SK-MEL-5 (cell line): ENCODE data around the gene SPINK14. TPM values are rescaled to one million over a fixed set of nuclear protein-coding genes. Genes with fewer than 3 reads are reported as not detected.

ENCODE experiments used
- DNase-seq: peaks from one replicate; pipeline ENCODE4 v3.0.0-alpha.2; 2016; ENCODE audit warnings: low read depth, low spot score
- in situ Hi-C: cut with HindIII; loops from 2 replicates; pipeline ENCODE4 v1.10.0; 2016; ENCODE audit warnings: low sequenced_read_pairs, high pct_unique_total_duplicates, low pct_unique_long_range_greater_than_20kb
- total RNA-seq: library from RNA; depleted of rRNA; stranded (reverse); fragments of >200 nt; shearing (Covaris generic); gene quantifications from 2 replicates; pipeline ENCODE4 v1.2.3, GENCODE V29; 2014

The SPINK14 gene
- total RNA-seq, 1 experiment from 2014 or later: not detected

- peak; percentile 75 for DNase-seq
- in situ Hi-C loops: no loop called here
Observed at GRCh38 chr5:148179234-148179824, 11.0 kb downstream of the SPINK14 start.

GRCh38 chr5:148186248-148187003 lies 18.1 kb downstream of the SPINK14 start:
- in situ Hi-C loops: no loop called here

GRCh38 chr5:148191010-148191409 lies 22.7 kb downstream of the SPINK14 start:
- in situ Hi-C loops: no loop called here
- no peak for DNase-seq

More at GRCh38 chr5:148186248-148187003, 18.1 kb downstream of the SPINK14 start:
- no peak for DNase-seq

DNA sequence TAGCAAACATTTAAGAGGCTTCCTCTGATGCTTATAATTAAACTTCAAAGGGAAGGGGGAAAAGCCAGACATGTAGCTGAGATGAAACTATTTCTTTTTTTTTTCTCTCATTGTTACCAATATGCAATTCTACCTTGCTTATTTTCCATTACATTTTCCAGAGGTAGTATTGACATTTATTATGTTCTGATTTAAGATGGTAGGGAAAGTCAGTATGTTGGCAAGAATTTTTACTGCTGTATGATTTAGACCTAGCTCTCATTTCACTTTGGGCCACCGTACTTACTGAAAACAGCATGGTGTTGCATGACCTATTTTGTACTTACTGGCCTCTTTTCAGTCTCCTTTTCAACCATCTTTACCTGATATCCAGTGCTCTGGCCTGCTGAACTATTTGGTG lies 24.9 kb downstream of the SPINK14 start:
- no peak for DNase-seq
- in situ Hi-C loops: no loop called here

- in situ Hi-C loops: no loop called here
Observed at GRCh38 chr5:148201151-148201550, 32.8 kb downstream of the SPINK14 start.

GRCh38 chr5:148202531-148203203 lies 34.3 kb downstream of the SPINK14 start, which contains the start of gene SPINK6:
Gene SPINK6, plus strand, starts transcription at chr5:148203042. Its CDS starts 55 bp downstream, at chr5:148203097.
- in situ Hi-C loops: no loop called here
- no peak for DNase-seq

More at GRCh38 chr5:148201151-148201550, 32.8 kb downstream of the SPINK14 start:
- DNase-seq: no peak

DNA sequence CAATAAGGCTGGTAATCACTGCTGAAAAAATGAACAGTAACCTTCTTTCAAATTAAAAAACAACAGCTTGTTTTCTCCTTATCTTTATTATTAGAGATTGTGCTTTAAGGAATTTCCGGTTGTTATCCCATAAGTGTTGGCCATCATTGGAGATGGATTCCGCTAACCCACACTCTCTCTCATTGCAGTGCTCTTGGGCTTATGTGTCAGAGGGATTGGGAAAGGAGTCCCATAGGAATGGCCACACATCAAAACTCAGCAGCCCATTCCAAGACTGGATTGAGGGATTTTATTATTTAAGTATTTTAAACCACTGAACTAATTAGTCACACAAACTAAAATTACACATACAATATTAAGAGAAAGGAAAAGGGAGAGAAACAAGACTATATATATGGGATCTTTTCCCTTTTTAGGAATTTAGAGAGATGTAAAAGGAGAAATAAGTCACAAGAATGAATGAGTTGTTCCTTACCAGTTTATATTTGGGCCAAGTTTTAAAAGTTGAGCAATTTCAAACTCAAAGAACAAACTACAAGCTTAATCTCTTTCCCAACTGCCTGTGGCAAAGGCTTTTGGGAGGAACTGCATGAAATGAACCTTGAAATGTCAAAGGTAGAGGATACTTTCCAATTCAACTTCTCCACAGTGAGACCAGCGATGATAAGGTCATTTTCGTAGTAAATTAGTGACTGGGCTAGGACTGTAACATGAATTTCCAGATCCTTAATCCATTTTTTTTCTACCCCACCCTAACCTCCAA lies 36.9 kb downstream of the SPINK14 start:
- peak; percentile 22 for DNase-seq
- in situ Hi-C loops: no loop called here

DNA sequence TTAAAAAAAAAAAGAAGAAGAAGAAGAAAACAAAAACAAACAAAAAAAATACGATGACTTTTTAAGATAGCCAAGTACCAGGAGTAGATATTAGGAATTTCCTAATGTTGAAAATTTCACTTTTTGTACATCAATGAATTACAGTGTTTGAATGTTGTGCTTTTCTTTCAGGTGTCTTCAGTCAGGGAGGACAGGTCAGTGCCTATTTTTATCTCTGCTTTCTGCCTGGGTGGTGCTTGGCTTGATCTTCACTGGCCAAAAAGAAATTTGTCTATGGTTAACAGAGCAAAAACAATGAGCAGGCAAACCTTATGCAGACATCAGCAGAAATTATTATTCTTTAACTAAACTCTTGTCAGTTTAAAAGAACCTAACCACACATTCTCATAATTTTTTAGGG lies 37.5 kb downstream of the SPINK14 start:
- in situ Hi-C loops: no loop called here
- no peak for DNase-seq

DNA sequence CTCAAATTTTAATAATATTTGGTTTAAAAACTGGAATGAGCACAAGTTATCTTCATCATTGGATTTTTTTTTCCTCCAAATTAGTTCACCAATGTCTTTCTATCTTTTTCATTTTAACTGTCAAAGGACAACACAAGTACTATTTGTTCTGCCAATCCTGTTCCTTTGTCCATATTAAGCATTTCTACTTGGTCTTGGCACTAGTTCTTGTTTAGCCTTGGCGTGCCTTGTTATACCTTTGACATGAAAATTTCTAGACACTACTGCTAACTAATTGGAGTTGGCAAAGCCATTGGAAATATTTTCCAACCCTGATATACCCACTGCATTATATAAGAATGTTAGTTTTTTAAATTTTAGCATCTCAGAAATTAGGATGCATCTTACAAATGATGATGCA lies 38.3 kb downstream of the SPINK14 start:
- no peak for DNase-seq
- in situ Hi-C loops: no loop called here

DNA sequence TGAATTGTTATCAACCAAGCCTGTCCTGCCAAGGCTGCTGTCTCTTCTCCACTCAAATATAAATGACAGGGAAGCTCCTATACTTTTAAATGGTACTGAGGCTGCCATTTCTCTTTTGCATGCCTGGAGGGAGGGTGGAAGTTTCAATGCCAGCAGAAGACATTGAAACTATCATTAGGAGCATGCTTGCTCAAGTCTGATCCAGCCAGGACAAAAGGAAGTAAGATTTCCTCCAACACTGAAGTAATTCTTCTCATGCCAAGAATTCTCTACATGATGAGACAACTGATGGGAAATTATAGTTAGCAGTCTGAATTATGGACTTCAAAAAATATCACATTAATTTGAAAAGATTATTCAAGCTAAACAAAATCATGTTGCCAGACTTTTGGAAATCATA lies 39.9 kb downstream of the SPINK14 start:
- in situ Hi-C loops: no loop called here
- peak; percentile 9 for DNase-seq

DNA sequence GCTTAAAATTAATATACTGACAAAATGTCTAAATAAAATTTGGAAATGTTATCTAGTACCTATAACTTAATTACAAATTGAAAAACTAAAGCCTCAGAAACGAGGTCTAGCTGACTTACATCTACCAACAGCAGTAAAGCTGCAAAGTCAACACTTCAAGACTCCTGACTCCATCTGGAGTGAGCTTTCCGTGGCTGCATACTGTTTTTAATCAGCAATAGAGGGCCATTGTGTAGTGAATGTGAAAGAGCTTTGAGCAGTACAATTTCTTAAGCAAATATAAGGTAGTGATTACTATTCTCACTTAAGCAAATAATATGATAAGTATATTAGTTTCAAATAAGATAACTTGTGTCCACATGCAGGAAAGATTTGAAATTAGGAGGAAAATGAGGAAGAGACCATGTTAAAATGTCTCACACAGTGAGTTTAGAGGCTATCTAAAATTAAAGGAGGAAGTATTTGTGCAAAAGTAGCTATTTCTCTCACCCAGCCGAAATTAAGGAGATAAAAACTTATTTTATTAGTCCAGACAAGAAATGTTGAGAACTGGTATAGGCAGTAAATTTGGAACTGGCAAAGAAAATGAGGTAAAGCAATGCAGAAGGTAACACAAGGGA lies 40.9 kb downstream of the SPINK14 start:
- in situ Hi-C loops: no loop called here
- peak; percentile 11 for DNase-seq

DNA sequence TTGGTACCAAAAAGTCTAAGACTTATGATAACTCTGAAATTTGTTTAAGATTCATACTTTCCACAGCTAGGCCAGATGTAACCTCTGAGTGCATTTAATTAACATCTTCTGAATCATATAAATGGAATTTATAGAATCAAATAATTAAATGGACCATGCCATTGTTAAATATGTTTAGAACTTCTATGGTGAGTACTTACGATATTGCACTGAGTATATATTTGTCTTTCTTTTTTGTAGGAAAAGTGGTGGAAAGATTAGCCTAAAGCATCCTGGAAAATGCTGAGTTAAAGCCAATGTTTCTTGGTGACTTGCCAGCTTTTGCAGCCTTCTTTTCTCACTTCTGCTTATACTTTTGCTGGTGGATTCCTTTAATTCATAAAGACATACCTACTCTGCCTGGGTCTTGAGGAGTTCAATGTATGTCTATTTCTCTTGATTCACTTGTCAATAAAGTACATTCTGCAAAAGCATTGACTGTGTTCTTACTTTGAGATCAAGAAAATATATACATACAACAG lies 46.4 kb downstream of the SPINK14 start:
- no peak for DNase-seq
- in situ Hi-C loops: no loop called here

DNA sequence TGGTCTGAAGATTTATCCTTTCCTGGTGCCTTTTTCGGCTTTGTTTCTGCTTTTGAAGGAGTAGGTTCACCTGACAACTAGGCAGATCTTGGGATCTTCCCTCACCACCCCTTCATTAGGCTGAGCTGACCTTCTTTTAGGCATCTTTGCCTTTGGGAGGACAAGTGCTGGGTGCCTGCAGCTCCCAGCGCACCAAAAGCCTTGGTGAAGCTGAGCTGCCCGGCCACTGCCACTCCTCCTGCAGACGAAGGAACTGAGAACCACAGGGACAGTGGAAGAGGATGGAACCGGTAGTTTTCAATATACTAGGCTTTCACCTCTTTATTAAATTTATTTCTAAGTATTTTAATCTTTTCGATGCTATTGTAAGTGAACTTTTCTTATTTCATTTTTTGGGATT lies 53.2 kb downstream of the SPINK14 start:
- in situ Hi-C loops: no loop called here
- no peak for DNase-seq

DNA sequence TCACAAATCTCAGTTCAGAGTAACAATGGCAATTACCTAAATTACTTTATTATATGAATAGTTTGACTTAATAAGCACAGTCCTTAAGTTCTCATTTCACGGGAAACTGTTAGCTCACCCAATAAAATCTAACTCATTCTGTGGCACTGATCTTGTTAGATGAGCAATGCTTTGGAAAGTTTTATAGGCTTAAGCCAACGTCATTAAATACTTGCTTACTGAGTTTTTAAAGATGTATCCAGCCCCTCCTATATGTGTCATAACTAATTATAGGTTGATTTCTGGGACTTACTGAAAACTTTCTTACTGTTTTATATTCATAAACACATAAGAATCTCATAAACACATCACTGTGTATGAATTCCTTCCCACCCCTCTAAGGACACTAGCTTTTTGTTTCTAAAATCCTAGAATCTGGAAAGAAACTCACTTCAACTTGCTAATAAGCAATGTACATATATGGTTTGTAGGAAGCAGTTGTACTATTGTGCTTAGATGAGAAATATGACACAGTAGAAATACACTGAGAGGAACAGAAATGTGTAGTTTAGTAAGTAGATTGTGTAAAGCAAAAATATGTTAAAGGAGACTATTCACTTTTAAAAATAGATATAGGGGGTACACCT lies 55.9 kb downstream of the SPINK14 start:
- in situ Hi-C loops: no loop called here
- DNase-seq: no peak
